Measurements from ENCODE around the gene BCL7A. TPM values are rescaled to one million over a fixed set of nuclear protein-coding genes. Genes with fewer than 3 reads are reported as not detected.

Gene BCL7A
- total and polyA plus RNA-seq, 2 experiments from 2014 or later: 12.7 to 14.9 TPM

DNA sequence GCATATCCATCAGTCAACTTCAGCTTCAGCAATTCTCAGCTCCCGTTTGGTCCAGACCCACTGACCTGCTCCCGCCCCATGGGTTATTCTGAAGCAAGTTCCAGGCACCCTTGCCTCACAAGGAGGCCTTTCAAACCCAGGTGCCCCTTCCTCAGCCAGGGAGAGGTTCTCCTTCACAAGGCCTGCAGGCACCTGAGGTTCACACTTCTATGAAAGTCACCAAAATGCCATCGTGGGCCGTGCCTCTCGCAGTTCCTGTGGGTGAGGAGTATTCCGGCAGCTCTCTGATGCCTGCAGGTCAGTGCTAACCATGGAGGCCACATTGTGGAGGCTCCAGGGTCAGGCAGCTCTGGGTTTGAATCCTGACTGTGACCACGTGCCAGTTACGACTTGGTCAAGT, 40.2 kb upstream of the BCL7A start:
- no peaks in the 10 kb centered on the region for H4K20me1 ChIP-seq (replicated peaks; ENCODE audit: insufficient read depth)
- no peak overlapping the region for H3K4me3 ChIP-seq
- H3K4me2 ChIP-seq: no peak overlapping the region
- H3K9me2 ChIP-seq (ENCODE audit: insufficient read depth): no peaks in the 10 kb centered on the region
- DNase-seq (ENCODE audit: low spot score) (no peak), ATAC-seq (no peak)
- no peaks in the 10 kb centered on the region for H3K36me3 Mint-ChIP-seq (ENCODE audit: low read depth)
- peaks cover 9% of the 10 kb centered on the region for H3K4me1 Mint-ChIP-seq
- no peaks in the 10 kb centered on the region for H3K9me3 Mint-ChIP-seq
- TF ChIP-seq NANOG (IDR thresholded peaks at IDR 0.05; ENCODE audit: borderline replicate concordance) (no peak), REST (IDR thresholded peaks at IDR 0.05; ENCODE audit: unreplicated experiment) (no peak), EZH2phosphoT487 (IDR thresholded peaks at IDR 0.05; ENCODE audit: unreplicated experiment) (no peak), ZNF462 (CRISPR knock-in tag; IDR thresholded peaks at IDR 0.05) (no peak), EZH2 (IDR thresholded peaks at IDR 0.05; ENCODE audit: low read depth, unreplicated experiment) (no peak), ZNF331 (CRISPR knock-in tag; IDR thresholded peaks at IDR 0.05; ENCODE audit: low read depth) (no peak), ZNF114 (CRISPR knock-in tag; IDR thresholded peaks at IDR 0.05) (no peak), JUNB (IDR thresholded peaks at IDR 0.05; ENCODE audit: unreplicated experiment) (no peak)
- TF ChIP-seq, protein P1, sequence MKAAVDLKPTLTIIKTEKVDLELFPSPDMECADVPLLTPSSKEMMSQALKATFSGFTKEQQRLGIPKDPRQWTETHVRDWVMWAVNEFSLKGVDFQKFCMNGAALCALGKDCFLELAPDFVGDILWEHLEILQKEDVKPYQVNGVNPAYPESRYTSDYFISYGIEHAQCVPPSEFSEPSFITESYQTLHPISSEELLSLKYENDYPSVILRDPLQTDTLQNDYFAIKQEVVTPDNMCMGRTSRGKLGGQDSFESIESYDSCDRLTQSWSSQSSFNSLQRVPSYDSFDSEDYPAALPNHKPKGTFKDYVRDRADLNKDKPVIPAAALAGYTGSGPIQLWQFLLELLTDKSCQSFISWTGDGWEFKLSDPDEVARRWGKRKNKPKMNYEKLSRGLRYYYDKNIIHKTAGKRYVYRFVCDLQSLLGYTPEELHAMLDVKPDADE (IDR thresholded peaks at IDR 0.05): no peak
- TF ChIP-seq, protein P2, sequence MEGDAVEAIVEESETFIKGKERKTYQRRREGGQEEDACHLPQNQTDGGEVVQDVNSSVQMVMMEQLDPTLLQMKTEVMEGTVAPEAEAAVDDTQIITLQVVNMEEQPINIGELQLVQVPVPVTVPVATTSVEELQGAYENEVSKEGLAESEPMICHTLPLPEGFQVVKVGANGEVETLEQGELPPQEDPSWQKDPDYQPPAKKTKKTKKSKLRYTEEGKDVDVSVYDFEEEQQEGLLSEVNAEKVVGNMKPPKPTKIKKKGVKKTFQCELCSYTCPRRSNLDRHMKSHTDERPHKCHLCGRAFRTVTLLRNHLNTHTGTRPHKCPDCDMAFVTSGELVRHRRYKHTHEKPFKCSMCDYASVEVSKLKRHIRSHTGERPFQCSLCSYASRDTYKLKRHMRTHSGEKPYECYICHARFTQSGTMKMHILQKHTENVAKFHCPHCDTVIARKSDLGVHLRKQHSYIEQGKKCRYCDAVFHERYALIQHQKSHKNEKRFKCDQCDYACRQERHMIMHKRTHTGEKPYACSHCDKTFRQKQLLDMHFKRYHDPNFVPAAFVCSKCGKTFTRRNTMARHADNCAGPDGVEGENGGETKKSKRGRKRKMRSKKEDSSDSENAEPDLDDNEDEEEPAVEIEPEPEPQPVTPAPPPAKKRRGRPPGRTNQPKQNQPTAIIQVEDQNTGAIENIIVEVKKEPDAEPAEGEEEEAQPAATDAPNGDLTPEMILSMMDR (conservative IDR thresholded peaks at IDR 0.05; ENCODE audit: low read depth in 2 of 2): no peak
- H2AFZ ChIP-seq: no peak overlapping the region
- H3K36me3 ChIP-seq (ENCODE audit: insufficient read depth): no peaks in the 10 kb centered on the region
- H3K4me1 ChIP-seq (ENCODE audit: insufficient read depth): no peaks in the 10 kb centered on the region
- no peak overlapping the region for H3K27ac ChIP-seq (ENCODE audit: low read depth)
- H3F3A ChIP-seq (replicated peaks; ENCODE audit: low read depth): no peaks in the 10 kb centered on the region
- no peak overlapping the region for H3K27ac Mint-ChIP-seq
- H3K27me3 ChIP-seq (ENCODE audit: insufficient read depth): no peaks in the 10 kb centered on the region
- H3K4me3 Mint-ChIP-seq: no peak overlapping the region
- H3K27me3 Mint-ChIP-seq (ENCODE audit: insufficient read depth, low read depth, poor library complexity): peaks cover 3% of the 10 kb centered on the region
- H3K79me2 ChIP-seq (replicated peaks; ENCODE audit: insufficient read depth): no peaks in the 10 kb centered on the region
